GM19099 (cell line): ENCODE results near the gene NPR3.

Source experiments
- POLR2A ChIP-seq: IDR thresholded peaks from 3 replicates; pipeline ENCODE4 v1.6.1; 2011; ENCODE audit warnings: low read depth; ENCODE audit not compliant: insufficient read length; ENCODE audit errors: extremely low read depth

The NPR3 gene, protein sequence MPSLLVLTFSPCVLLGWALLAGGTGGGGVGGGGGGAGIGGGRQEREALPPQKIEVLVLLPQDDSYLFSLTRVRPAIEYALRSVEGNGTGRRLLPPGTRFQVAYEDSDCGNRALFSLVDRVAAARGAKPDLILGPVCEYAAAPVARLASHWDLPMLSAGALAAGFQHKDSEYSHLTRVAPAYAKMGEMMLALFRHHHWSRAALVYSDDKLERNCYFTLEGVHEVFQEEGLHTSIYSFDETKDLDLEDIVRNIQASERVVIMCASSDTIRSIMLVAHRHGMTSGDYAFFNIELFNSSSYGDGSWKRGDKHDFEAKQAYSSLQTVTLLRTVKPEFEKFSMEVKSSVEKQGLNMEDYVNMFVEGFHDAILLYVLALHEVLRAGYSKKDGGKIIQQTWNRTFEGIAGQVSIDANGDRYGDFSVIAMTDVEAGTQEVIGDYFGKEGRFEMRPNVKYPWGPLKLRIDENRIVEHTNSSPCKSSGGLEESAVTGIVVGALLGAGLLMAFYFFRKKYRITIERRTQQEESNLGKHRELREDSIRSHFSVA

DNA sequence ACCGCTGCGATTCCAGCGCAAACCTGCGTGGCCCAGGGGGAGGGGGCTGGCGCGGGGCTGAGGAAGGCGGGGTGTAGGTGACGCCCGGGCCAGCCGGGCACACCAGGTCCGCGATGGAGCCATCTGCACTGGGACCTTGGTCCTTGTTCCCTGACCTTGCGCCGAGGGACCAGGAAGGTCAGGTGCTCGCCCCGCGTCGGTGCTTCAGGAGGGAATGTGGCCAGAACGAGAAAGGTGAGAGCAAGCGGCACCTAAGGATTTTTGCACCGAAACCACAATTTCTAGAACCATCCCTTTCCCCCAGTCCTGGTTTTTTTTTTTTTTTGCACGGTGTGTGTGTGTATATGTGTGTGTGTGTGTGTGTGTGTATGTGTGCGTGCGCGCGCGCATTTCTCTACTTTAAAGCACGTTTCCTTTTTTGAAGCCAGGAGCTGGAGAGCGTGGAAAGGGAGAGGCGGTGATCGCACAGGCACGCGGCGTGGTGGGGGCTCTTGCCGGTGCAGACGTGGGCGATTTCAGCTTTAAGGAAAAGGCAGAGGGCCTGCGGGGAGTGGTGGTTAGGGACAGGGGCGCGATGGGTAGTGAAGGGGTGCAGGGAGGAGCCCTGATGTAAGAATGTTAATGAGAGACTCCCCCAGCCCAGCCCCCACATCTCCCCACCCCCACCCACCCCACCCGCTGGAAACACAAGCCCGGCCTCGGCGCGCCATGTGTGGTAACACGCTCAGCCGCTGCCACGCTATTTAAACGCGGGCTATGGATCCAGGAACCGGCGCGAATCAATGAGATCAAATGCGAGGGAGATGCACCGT is at the start of gene NPR3:
Gene NPR3, plus strand, starts transcription at position 772 of the 812 bp plus-strand sequence. CDS start 456 bp downstream, outside the sequence.
- TF ChIP-seq POLR2A: no peak

DNA sequence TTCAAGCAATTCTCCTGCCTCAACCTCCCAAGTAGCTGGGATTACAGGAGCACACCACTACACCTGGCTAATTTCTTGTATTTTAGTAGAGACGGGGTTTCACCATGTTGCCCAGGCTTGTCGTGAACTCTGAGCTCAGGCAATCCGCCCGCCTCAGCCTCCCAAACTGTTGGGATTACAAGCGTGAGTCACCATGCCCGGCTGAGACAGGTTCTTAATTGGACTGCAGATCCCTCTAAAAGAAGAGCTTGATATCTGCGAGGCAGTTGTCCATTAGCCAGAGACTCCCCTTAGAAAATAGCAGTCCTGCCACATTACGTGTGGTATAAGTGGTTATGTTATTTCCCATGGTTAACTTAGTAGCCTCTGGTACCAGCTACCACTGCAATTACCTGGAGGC is 46.6 kb upstream of the NPR3 start:
- no peak for TF ChIP-seq POLR2A

DNA sequence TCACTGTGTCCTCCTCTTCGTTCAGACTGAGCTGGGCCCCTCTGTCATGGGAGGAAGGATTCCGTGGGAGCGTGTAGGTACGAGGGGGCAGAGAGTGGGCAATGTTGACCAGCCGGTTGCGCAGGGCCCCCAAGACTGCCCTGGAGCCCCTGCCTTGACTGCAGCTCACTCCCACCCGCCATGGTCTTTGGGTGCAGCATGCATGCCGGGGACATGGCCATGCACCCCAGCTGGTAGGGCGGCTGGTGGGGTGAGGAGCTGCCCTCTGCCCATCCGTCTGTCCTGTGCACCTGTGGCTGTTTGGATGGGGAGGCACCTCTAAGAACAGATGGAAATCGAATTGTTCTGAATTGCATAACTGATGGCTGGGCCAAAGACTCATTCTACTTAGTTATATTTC is 42.6 kb upstream of the NPR3 start:
- TF ChIP-seq POLR2A: no peak

DNA sequence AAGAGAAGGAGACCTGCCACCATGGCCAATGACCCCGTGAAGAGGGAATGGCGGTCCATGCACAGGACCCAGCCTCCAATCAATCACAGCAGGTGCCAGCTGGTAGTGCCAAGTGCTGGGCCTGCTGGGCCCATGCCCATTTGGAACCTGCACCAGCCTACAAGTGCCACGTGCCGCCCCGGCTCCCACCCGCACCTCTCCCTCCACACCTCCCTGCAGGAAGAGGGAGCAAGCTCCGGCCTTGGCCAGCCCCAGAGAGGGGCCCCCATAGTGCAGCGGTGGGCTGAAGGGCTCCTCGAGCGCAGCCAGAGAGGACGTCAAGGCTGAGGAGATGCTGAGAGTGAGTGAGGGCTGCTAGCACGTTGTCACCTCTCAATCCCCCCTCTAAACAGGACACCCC is 37.8 kb upstream of the NPR3 start:
- no peak for TF ChIP-seq POLR2A

DNA sequence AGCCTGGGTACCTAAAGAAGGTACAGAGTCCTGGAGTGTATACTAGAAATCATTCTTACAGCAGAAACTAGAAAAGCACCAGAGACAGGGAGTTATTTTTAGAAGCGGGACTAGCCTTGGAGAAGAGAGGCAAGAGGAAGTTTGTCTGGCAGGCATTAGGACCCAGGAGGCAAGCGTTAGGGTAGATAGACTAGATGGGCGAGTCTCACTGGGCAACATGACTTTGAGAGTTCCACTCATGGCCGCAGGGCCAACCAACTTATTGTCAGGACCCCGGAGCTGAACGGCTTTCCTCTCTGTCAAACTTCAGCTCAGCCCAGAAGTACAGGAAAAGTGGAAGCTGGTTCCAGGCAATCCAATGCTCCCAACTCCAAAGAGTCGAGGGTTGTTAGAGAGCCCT is 34.1 kb upstream of the NPR3 start:
- no peak for TF ChIP-seq POLR2A

DNA sequence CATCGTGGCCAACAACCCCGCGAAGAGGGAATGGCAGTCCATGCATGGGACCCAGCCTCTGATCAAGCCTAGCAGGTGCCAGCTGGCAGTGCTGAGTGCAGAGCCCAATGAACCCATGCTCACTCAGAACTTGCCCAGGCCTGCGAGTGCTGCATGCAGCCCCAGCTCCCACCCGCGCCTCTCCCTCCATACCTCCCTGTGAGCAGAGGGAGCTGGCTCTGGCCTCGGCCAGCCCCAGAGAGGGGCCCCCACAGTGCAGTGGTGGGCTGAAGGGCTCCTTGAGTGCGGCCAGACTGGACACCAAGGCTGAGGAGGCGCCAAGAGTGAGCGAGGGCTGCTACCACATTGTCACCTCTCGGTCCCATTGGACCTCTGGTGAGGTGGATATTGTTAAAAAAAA is 32.6 kb upstream of the NPR3 start:
- no peak for TF ChIP-seq POLR2A

DNA sequence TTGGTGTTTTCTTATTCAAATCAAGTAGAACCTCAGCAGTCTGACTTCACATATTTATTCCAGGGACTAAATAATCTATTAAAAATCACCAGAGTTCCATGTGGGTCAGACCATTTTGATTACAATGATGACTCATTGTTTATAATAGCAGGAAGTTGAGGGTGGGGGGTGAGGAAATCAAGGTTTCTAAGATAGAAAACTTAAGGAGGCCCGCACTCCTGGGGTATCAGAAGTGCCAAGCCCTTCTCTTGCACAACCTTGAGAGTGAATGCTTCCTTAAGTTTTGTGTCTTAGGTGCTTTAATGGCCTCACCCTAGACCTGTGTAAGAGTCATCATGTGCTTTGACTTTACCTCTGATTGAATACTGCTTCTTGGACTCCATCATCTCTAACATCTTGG is 31.9 kb upstream of the NPR3 start:
- TF ChIP-seq POLR2A: no peak

DNA sequence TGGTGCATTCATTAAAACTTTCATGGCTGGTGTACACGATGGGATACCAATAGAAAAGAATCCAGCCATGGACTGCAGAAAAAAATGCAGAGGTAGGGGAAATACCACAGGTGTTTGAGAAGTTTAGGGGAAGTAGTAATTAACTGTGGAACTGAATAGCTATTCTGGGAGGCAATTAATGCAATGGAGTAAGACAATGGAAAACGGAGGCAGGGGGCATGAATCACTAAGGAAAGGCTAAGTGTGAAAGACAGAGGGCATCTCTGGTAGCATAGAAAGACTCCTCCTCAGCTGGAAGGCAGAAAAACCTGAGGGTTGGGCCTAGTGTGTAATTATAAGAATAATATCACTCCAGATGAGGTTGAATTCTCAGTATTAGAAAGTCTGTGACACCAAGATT is 30.9 kb upstream of the NPR3 start:
- TF ChIP-seq POLR2A: no peak

DNA sequence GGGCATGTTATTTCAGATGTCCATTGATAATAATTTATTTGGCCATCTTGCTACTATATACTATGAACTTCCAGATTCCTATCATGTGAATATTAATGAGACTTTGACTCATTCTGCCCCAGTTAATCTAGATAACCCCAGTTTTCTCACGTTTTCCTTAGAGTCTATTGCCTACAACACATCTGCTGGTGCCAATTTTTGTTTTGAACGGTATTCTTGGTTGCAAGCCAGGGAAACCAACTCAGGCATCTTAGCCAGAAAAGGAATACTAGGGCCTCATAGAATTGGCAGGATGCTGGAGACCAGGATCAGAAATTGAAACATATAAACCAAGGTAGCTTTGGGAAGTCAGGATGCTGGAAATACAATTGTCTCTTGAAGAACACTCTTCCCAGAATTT is 28.0 kb upstream of the NPR3 start:
- TF ChIP-seq POLR2A: no peak

DNA sequence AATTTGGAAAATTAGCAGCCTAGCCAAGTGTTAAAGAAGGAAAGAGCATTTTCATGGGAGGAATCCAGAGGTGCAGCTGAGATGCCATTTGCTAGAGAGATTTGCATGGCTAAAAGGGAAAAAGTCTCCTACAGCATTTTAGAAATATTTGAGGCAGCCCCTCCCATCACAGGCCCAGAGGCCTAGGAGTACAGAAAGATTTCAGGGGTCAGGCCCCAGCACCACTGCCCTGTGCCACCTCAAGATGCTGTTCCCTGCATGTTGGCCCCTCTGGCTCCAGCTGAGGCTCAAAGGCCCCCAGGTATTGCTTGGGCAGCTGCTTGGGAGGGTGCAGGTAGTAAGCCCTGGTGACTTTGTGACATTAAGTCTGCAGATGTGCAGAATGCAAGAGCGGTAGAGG is 26.9 kb upstream of the NPR3 start:
- TF ChIP-seq POLR2A: no peak

DNA sequence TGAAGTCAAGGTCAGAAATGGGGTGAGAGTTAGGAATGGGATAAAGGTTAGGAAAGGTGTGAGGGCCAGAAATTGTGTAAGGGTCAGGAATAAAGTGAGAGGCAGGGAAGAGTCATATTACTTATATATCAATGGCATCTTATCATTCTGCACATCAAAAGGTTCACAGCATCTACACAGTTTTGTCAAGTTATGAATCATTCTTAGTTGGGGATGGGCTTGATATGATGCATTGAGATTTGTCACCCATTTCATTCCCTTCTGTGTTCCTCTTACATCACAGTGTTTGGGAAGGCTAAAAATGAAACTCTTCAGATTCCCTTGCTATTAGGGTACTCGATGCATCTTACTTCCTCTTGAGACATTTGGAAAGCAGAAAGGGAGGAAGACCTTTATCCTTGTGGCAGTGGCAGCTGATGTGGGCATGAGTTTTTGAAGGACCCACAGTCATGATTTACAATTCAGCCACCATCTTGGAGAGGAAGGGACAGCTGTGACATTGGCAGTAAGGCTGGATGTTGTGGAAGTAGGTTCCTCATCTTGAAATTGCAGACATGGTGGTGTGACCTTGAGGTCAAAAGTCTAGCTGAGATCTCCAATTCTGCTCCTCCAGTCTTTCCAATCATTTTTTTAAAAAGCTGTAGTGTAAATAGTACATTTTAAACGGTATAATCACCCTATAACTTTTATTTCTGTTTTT is 24.2 kb upstream of the NPR3 start:
- no peak for TF ChIP-seq POLR2A

DNA sequence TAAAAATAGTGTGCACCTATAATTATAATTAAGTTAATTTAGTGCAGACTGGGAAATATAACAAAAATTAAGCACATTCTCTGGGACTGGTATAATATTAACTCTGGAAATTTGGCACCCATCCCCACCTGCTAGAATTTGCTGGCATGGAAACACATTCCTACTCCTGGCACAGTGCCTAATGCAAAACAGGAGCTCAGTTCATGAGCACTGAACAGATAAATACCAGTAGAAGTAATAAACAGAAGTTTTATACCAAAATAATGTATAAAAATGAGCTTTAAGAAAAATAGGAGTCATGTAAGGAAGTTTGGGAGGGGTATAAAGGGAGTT is 23.7 kb upstream of the NPR3 start:
- no peak for TF ChIP-seq POLR2A

DNA sequence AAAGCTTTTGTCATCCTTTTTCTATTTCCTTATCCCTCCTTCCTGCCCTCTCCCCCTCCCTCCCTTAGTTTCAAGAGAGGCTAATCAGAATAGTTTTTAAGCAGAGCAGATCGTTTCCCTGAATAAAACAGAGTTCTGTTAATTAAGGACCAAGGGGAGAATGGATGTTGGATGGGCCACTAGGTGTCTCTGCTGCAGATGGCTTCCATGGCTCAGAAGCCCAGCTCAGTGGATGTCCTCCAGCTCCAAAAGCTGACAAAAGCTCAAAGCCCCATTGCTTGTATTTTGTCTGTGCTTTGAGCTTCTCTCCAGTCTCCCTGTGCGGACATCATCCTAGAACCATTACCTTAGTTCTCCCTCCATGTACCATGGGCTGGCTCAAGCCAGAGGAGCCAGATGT is 21.0 kb upstream of the NPR3 start:
- TF ChIP-seq POLR2A: no peak

DNA sequence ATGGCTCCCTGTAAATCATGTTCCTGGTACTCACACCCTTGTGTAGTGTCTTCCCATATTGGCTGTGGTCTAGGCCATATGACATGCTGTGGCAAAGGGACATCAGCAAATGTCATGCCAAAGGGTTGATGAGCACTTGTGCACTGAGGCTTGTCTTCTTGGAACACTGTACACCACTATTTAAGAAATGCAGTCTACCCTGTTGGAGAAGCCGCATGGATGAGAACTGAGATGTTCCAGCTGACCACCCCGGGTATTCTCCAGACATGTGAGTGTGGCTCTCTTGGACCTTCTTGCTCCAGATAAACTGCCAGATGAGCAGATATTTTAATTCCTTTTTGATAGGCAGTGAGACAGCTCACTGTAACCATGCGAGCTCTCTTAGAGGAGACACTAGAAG is 20.5 kb upstream of the NPR3 start:
- TF ChIP-seq POLR2A: no peak

DNA sequence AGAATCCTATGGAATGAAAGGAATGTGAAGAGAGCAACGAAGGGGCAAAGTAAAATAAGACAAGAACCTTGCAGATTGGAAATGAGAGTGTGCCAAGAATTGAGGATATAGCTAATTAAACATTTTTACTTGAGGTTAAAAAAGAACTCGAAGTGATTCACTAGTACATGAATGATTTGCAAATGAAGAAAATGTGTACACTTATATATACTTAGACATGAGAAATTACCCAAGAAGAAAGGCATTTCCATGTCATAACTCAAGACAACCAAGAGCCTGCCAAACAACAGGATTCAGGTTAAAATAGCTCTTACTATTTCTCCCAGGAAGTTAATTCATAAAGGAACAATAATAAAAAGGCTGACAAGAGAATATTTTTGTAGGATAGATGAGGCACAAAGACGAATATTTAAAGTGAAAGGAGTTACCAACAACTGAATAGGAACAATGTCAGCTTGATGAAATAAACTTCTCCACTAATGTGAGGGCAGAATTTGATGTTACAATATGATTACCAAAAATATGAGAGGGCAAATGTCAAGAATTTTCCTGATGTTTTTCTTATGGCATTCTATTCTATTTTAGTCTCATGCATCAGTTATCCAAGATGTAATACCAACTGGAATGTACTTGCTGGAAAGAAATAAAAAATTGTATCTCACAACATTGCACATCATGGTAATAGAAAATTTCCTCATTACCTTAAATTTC is 18.9 kb upstream of the NPR3 start:
- no peak for TF ChIP-seq POLR2A
